IMR-90 (cell line): ENCODE measurements around the gene ZC3HAV1L.

Experiments
- BHLHE40 ChIP-seq: fragments of 150-350 bp; IDR thresholded peaks from 2 replicates; pipeline ENCODE4 v1.6.1; 2016; ENCODE audit warnings: mild to moderate bottlenecking, low read depth, low read length
- CHD1 ChIP-seq: IDR thresholded peaks from 2 replicates; pipeline ENCODE4 v1.6.1; 2012; ENCODE audit warnings: low read depth, low read length, improper control_type of control experiment
- CTCF ChIP-seq: conservative IDR thresholded peaks from 2 replicates; pipeline ENCODE4 v1.5.1; 2012; ENCODE audit warnings: mild to moderate bottlenecking, low read depth, low read length, improper control_type of control experiment
- MAFK ChIP-seq: IDR thresholded peaks from 2 replicates; pipeline ENCODE4 v1.6.1; 2012; ENCODE audit warnings: low read depth, low read length, improper control_type of control experiment
- MXI1 ChIP-seq: IDR thresholded peaks from 2 replicates; pipeline ENCODE4 v1.6.1; 2012; ENCODE audit warnings: low read depth, mild to moderate bottlenecking, low read length, moderate library complexity, borderline replicate concordance
- POLR2A ChIP-seq: IDR thresholded peaks from 2 replicates; pipeline ENCODE4 v1.6.1; 2012; ENCODE audit warnings: mild to moderate bottlenecking, low read depth, low read length
- RAD21 ChIP-seq: IDR thresholded peaks from 2 replicates; pipeline ENCODE4 v1.6.1; 2012; ENCODE audit warnings: low read length, improper control_type of control experiment
- RFX5 ChIP-seq: IDR thresholded peaks from 2 replicates; pipeline ENCODE4 v1.8.0; 2012; ENCODE audit warnings: low read depth, mild to moderate bottlenecking, low read length, moderate library complexity
- SMC3 ChIP-seq: fragments of 150-350 bp; IDR thresholded peaks from 2 replicates; pipeline ENCODE4 v1.6.1; 2016; ENCODE audit warnings: low read depth, mild to moderate bottlenecking, antibody characterized with exemption, low read length, moderate library complexity

GRCh38 chr7:139054101-139054500 lies 18.3 kb upstream of the ZC3HAV1L start:
- no peak for TF ChIP-seq RAD21
- TF ChIP-seq CTCF, result no peak
- TF ChIP-seq POLR2A, result no peak
- TF ChIP-seq MAFK, result no peak
- no peak for TF ChIP-seq RFX5
- TF ChIP-seq MXI1, result no peak
- no peak for TF ChIP-seq BHLHE40
- TF ChIP-seq CHD1, result no peak
- no peak for TF ChIP-seq SMC3
